Stimulated activated CD8-positive, alpha-beta memory T cell treated with anti-CD3 and anti-CD28 coated beads, Interleukin-15, amount 100 ng/mL, for 1 hour (primary cell): ENCODE results near the gene CKAP2L.
A peak's percentile ranks its signal among the peaks of the same experiment; 100 is the strongest.
"Not testable (repeated sequence)": the region's sequence is repeated elsewhere in the genome, so short reads cannot be mapped to it uniquely, and the experiment has no call there.

Experiments
- DNase-seq: peaks from one replicate; pipeline ENCODE4 v3.0.0-alpha.2; 2020; ENCODE audit warnings: low read depth

Gene CKAP2L

DNA sequence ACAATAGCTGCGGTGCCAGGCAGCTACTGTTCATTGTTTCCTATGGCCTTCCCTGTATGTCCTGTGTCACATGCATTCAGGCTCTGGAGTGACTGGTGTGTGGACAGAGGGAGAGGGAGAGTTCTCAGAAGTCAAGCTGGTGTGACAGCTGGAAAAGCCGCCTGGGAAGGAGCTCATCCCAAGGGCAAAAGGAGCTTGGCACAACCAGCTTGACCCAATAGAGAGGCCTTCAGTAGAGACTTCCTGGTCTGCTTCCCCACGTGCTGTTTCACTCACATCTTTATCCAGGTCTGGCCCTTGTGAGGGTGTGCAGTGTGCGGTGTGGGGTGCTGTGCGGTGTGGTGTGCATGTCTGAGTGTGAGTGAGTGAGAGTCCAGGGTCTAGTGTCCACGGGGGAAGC, 54.7 kb downstream of the CKAP2L start:
- DNase-seq = no peak

DNA sequence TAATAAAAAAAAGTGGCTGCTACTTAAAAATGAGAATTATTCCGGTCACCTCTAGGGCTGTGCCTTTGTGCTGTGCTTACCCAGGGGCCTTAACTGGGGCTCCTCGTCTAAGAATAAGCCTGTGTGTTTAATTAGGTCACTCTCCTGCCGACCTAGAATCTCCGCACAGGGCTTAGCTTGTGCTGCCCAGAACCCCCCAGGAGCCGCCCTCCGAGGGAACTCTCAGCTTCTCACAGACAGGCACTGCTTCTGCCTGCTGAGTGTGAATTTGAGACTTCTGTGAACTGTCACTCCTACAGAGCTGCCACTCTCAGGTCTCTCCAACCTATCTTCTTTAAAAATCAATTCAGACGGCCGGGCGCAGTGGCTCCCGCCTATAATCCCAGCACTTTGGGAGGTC, 55.4 kb downstream of the CKAP2L start:
- no peak for DNase-seq

DNA sequence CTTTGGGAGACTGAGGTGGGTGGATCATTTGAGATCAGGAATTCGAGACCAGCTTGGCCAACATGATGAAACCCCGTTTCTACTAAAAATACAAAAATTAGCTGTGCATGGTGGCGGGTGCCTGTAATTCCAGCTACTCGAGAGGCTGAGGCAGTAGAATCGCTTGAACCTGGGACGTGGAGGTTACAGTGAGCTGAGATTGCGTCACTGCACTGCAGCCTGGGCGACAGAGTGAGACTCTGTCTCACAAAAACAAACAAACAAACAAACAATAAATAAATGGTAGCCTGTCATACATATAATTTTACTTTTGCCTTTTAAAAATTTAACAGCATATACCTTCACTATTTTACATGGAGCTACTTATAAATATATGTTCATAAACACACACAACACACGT, 57.5 kb downstream of the CKAP2L start:
- not testable (repeated sequence) for DNase-seq

DNA sequence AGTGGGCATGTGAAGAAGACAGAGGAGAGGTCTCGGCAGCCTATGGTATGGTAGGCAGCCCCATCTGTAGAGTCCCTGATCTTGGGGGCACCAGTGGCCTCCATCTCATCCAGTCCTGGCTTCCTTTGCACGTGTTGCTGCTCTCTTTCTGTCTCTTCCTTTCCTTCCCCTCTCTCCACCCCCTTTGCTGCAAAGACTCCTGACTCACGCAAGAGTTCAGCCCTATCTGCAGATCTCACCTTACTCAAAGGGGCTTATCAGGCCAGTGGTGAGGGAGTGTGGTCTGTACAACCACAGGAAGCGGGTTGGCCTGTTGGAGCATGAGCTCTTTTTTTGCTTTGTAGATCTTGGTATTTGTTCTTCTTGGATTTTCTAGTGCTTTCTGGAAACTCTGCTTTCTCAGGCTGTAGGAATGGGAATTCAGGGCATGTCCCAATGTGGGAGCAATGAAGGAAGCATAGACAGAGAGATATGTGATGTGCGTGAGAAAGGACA, 58.2 kb downstream of the CKAP2L start:
- DNase-seq = no peak

DNA sequence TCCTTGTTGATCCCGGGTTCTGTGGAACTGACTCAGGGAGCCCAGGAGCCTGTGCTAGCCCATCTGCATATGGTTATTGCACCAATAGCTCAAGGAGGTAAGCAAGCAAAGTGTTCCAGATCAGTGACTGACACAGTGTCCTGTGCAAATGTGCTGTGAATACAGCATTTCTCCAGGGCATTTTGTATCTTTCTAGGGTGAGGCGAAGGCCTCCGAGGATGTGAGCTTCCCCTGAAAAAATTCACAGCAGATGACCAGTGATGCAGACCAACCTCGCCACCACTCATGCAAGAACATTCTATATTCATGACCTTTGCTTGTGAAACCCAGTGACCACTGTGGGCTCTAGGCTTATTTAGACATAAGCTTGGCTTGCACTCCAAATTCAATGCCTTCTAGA, 58.8 kb downstream of the CKAP2L start:
- no peak for DNase-seq

DNA sequence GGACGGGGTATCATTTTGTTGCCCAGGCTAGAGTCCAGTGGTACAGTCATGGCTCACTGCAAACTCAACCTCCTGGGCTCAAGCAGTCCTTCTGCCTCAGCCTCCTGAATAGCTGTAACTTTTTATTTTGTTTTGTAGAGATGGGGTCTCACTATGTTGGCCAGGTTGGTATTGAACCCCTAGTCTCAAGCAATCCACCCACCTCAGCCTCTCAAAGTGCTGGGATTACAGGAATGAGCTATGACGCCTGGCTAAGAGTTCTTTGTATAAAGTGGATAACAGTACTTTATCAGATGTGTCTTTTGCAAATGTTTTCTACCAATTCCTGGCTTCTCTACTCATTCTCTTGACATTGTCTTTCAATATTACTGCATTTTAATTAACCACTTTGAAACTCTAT, 60.7 kb downstream of the CKAP2L start:
- no peak for DNase-seq

DNA sequence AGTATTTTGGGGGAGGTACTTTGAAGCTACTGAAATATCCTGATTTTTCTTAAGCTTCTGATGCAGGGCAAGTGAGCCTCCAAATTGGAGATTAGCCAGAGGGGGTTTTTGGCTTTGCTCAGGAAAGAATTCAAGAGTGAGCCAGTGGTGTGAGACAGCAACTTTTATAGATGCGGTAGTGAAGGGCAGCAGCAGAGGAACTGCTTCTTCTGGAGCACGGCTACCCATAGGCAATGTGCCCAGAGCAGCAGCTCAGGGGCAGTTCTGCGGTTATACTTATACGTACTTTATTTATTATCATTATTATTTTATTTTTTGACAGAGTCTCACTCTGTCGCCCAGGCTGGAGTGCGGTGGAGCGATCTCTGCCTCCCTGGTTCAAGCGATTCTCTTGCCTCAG, 63.4 kb downstream of the CKAP2L start:
- no peak for DNase-seq

DNA sequence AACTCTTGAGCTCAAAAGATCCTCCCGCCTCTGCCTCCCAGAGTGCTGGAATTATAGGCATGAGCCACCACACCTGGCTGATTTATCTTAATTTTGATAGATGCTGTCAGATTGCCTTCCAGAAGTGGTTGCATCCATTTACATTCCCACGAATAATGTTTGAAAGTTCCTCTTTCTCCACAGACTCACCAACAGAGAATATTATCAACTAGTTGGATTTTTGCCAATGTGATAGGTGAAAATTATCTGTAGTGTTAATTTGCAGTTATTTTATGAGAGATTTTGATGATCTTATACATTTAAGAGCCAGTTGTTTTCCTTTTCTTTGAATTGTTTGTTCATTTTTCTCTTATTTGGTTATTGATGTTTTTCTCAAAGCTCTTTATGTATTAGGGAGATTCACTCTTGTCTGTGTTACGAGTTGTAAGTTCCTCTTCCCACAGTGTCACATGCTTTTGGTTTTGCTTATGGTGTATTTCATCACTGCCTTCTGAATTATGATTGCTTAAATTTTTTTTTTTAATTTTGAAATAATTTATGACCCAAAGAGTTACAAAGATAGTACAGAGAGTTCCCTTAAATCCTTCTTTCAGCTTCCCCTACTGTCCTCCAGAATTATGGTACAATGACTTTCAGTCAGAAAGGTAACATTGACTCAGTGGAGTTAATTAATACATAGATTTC, 64.3 kb downstream of the CKAP2L start:
- DNase-seq = no peak

DNA sequence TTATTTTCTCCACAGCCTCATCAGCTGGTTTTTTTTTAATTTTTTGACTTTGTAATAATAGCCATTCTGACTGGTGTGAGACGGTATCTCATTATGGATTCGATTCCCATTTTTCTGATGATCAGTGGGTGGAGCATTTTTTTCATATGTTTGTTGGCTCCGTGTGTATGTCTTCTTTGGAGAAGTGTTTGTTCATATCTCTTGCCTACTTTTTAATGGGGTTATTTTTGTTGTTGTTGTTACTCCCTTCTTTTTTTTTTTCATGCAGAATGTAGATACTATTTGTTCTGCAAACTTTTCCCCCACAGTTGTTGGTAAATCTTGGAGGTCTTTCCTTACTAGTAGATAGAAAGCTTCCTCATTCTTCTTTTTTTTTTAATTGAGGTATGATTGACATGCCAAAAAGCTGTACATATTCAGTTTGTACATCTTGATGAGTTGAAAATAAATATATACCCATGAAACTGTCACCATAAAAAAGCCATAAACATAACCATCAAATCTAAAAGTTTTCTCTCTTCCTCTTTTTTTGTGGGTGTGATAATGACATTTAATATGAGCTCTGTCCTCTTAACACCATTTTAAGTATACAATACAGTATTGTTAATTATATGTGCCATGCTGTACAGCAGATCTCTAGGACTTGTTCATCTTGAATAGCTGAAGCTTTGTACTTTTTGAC, 65.4 kb downstream of the CKAP2L start:
- no peak for DNase-seq

DNA sequence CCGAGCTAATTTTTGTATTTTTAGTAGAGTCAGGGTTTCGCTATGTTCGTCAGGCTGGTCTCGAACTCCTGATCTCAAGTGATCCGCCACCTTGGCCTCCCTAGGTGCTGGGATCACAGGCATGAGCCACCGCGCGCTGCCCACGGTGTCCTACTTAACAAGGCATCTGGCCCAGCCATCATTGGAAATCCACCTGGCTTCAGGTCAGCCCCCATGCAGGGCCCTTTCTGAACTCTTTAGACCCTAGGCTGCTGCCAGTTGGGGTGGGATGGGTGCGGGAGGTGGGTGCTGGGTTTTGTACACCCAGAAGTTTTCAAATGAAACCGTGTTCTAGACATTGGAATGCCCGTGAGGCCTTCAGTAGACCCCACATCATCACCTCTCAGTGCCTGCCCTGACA, 70.2 kb downstream of the CKAP2L start:
- DNase-seq = no peak

DNA sequence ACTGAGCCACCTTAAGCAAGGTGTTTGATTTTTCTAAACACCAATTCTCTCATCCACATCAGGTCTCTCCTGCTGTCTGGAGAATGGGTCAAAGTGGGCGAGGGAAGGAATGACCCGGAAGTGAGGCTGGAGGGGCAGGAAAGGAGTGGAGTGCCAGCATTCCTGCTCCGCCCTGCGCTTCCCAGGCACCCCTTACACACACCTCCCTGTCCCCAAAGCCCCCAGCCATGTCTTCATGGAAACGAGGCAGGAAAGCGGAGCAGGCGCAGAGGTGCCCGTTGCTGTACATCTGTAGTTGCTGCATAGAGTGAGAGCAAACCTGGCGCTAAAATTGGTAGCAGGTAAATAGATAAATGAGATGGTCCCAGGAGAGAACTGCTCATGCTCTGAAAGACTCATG, 70.8 kb downstream of the CKAP2L start:
- DNase-seq = no peak

DNA sequence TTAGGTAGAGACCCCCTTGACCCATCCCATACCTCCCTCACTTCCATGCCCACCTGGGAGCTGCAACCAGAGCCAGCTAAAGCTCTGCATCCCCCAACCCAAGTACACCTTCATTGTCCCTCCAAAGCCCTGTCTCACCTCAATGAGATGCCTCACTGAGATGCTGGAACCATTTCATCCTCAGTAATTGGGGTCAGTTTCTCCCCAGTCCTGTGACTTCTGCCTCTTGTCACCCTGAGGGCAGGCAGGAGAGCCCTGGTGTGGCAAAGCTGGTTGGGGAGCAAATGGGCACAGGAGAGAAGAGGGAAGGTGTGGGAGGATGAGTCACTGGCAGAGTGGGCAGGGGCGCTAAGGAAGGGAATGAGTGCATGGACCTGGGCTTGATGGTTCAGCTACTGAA, 71.5 kb downstream of the CKAP2L start:
- no peak for DNase-seq

DNA sequence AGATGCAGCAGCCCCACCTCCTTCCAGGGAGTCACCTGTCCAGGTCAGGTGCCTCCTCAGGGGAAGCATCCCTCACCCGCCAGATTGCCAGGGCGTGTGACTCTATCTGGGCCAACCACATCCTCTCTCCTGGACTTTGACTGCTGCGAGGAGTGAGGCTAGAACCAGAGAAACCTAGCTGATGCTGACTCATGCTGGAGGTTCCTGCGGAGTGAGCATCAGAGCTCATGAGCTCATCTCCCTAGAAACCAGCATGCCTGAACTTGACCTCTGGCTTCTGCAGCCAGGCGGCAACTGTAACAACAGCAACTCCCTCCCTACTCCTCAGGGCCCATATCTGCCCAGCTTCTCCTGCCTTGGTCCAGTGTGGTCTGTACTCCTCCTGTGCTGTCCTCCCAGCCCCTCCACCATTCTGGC, 71.9 kb downstream of the CKAP2L start:
- no peak for DNase-seq

DNA sequence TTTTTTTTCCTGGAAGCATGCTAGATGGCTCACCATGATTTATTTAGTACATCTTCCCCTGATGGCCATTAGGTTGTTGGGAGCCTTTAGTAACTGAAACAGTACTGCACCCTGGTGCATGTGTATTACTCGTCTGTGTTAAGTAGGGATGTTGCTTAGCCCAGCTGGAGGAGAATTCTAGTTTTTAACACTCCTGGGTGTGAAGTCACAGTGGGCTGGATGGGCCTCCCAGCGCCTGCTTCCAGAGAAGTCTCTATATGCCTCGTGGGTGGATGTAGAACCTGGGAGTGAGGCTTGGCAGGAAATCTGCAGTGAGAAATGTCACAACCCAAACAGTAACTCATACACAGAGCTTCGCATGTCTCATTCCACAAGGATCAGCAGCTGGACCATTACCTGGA, 72.5 kb downstream of the CKAP2L start:
- DNase-seq = no peak

DNA sequence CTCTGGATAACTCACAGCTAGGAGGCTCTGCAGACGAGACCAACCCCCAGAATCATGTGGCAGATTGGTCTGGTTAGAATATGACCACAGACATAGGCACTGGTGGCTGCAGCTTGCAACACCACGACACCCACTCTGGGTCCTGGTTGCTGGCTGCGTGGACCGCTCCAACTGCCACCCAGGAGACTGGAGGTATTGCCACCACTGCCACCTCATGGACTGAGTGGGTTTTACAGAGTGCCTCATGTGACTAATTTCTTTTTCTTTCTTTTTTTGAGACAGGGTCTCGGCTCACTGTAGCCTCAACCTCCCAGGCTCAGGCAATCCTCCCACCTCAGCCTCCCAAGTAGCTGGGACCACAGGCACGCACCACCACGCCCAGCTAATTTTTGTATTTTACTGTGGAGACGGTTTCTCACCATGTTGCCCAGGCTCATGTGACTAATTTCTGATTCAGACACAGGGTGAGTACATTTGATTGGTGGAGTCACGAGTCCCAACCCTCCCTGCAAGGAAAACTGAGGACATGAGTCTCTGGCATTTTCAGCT, 73.5 kb downstream of the CKAP2L start:
- peak; percentile 48 for DNase-seq

DNA sequence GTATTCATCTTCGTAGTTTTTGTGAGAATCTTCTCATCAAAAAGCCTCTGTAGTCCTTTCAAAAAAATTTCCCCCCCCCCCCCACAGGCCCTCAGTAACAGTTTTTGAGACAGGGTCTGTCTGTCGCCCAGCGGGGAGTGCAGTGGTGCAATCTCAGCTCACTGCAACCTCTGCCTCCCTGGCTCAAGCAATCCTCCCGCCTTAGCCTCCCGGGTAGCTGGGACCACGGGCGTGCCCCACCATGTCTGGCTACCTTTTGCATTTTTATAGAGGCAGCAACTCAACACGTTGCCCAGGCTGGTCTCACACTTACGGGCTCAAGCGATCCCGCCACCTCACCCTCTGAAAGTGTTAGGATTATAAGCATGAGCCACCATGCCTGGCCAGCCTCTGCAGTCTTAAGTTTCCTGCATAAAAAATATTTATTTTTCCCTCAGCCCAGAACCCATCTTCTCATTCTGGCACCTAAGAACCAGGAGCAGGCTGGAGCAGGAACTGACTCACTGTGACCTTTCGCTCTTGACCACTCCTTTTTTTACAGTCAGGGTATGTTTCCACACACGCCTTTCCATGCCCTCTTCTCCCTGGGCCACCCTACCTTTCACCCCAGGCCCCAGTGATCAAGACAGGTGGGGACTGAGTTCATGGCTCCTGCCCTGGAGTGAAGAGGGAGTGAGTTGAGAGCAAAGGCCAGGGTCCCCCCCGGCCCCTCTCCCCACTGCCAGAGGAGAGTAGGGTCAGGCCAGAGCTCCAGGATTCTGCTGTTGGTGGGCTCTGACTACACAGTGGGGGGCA, 76.1 kb downstream of the CKAP2L start:
- no peak for DNase-seq

DNA sequence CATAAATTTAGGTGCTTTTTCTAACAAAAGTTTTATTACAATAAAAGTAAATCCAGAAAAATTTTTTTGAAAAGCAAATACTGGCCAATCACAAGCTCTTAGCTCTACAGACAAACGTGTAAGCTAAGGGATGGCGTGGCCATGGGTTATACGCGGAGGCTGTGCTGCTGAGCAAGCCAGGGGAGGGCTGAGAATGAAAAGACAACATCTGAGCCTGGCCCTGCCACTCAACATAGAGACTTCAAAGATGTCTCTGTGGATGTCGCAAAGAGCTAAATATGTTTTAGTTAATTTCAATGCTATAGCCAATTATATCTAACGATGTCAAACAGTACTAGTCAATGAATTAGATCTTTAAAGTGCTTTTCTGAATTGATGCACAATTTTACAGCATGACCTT, 76.9 kb downstream of the CKAP2L start:
- no peak for DNase-seq
